Omental fat pad (tissue), 4 donors: ENCODE measurements around the gene FGFR2. TPM values are rescaled to one million over a fixed set of nuclear protein-coding genes. Genes with fewer than 3 reads are reported as not detected.

Experiments
- ATAC-seq: fragments of 150-250 bp; one replicate; pipeline ENCODE4 v1.9.1; 2016; ENCODE audit warnings: mild to moderate bottlenecking, moderate library complexity; ENCODE audit not compliant: low FRiP score
- DNase-seq: peaks from one replicate; pipeline ENCODE4 v3.0.0-alpha.2; 2019; ENCODE audit warnings: low spot score
- total RNA-seq, 4 donors: library from RNA; depleted of rRNA; stranded (reverse); fragments of >200 nt; gene quantifications; one replicate each; pipeline ENCODE4 v1.1.0, GENCODE V29; 2016
- TF ChIP-seq, protein P1 (sequence below), 3 donors: fragments of 450-650 bp; IDR thresholded peaks; one replicate each; pipeline ENCODE4 v1.5.1; 2016 to 2017; ENCODE audit warnings: antibody characterized with exemption in 3 of 3, mild to moderate bottlenecking in 3 of 3, moderate library complexity in 2 of 3

FGFR2 gene
- total RNA-seq, 4 donors from 2014 or later: 2.0 to 8.4 (median 2.4) TPM

DNA sequence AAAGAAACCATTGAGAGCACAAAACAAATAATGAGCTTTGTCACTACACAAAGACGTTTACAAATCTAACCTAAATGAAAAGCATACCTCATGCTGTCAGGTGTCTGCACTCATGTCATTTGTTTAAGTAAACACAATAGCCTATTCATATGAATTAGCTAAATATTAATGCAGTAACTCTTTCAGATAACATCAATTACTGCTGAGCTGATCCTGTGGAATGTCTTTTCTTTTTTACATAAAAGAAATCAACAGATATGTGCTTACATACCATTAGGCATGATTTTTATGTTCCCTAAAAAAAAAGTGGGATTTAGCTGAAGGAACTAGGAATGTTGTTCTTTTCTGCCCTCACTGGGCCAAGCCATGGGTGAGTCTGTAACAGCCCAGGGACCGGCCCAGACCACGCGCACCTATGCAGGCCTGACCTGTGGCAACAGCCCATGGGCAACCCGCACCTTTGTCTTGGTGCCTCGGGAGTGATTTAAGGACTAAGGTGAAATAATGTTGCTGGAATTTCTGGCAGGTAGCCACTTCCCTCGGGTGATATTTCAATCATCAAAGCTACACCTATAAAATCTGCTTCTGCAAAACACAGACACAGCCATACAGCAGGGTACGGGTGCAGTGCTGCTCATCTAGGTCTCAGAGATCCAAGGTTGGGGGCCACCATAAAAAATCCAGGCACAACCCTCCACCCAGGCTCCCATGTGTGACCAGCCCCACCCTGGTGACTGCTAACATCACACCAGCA, 44.6 kb downstream of the FGFR2 start:
- no peak for ATAC-seq
- TF ChIP-seq, protein P1, sequence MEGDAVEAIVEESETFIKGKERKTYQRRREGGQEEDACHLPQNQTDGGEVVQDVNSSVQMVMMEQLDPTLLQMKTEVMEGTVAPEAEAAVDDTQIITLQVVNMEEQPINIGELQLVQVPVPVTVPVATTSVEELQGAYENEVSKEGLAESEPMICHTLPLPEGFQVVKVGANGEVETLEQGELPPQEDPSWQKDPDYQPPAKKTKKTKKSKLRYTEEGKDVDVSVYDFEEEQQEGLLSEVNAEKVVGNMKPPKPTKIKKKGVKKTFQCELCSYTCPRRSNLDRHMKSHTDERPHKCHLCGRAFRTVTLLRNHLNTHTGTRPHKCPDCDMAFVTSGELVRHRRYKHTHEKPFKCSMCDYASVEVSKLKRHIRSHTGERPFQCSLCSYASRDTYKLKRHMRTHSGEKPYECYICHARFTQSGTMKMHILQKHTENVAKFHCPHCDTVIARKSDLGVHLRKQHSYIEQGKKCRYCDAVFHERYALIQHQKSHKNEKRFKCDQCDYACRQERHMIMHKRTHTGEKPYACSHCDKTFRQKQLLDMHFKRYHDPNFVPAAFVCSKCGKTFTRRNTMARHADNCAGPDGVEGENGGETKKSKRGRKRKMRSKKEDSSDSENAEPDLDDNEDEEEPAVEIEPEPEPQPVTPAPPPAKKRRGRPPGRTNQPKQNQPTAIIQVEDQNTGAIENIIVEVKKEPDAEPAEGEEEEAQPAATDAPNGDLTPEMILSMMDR (IDR thresholded peaks at IDR 0.05): no peak
- no peak for DNase-seq

DNA sequence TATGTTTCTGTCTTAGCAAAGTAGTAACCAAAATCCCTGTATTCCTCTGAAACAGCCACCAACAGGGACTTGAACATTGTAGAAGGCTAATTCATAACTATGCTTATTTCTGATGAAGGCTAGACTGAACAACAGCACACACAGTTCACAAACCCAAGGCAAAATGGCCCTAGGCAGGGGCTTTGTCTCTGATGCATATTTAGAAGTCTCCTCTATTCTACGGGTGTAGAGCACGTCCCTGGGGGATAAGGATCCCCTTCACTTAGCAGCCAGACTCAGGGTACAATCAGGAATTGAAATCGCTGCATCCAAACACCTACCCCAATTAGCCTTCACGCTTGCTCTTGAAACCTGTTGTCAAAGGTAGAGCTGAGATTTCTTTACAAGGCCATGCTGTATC, 45.5 kb downstream of the FGFR2 start:
- ATAC-seq (no peak), DNase-seq (no peak)
- TF ChIP-seq, protein P1 (IDR thresholded peaks at IDR 0.05): no peak

DNA sequence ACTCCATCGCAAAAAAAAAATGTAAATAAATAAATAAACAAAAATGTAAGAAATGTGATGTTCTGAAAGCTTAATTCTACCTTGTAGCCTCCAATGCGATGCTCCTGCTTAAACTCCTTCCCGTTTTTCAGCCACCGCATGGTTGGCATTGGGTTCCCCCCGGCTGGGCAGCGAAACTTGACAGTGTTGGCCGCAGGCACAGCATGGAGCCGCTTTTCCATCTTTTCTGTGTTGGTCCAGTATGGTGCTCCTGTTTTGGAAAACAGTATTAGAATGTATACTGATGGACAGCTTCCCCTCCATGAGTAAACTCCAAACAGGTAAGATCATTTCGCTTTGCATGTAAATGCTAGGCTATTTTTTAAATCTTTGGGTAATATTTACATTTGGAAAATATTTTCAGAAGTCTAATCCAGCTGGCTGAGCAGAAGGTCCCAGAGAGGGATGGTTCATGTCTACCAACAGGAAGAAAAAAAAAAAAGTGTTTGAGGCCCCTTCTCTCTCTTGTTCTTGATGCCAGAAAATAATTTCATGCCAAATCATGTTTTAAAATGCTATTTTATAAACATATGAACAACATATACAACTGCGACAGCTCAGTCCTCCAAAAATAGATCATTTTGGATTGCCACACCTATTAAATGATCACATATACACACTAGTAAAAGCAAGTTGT, 46.9 kb downstream of the FGFR2 start:
- TF ChIP-seq, protein P1 (IDR thresholded peaks at IDR 0.05): no peak
- ATAC-seq: no peak
- DNase-seq: no peak

DNA sequence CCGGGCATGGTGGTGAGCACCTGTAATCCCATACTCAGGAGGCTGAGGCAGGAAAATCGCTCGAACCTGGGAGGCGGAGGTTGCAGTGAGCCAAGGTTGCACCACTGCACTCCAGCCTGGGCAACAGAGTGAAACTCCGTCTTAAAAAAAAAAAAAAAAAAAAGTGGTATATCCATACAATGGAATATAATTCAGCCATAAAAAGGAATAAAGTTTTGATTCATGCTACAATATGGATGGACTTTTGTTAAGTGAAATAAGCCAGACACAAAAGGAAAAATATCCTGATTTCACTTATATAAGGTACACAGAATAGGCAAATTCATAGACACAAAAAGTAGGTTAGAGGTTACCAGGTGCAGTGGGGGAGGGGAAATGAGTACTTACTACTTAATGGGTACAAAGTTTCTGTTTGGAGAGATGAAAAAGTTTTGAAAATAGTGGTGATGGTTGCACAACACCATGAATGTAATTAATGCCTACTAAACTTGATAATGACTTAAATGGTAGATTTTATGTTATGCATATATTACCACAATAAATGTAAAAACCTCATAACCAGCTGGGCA, 53.9 kb downstream of the FGFR2 start:
- TF ChIP-seq, protein P1 (IDR thresholded peaks at IDR 0.05): no peak
- DNase-seq: no peak

DNA sequence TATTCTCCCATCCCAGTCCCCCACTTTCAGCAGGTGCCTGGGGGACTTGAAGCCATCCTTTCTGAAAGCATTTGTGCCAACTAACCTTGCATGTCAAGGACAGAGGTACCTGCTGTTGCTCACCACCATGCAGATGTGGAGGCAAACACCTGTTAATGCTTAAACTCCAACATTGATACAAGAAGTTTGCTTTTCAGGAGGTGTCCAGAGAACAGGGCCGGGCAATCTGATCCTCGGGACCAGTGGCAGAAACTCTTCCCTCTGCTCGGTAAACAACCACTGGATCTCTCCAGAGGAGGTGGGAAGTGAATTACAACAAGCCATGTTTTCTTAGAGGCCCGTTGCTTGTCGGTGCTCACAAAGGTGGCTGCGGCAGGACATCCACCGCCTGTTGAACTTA, 54.7 kb downstream of the FGFR2 start:
- ATAC-seq (no peak), DNase-seq (no peak)

More for the DNA sequence above, 53.9 kb downstream of the FGFR2 start:
- ATAC-seq: no peak

DNA sequence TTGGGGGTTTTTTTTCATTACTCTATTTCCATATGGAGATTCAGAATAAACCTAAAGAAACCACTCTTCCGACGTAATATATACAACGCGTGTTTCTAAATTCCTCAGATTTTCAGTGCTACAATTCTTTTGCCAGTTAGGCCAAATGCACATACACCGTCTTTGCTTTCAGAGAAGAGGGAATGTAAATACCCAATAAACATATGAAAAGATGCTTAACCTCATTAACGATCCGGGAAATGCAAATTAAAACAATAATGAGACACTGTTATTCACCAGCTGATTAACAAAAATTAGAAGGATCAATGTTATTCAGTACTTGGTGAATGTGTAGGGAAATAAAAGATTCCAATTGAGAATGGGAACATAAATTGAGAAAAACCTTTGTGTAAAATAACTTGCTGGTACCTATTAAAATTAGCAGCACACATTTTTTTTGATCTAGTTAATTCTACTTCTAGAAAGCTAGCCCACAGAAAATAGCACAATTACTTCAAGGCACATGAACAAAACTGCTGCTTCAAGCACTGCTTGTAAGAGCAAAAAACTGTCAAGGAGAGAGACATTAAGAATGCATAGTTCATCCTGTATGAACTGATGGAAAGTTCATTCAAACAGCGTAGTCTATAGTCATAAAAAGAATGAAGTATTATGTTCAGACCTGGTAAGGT, 56.7 kb downstream of the FGFR2 start:
- no peak for DNase-seq
- no peak for ATAC-seq
- TF ChIP-seq, protein P1 (IDR thresholded peaks at IDR 0.05): no peak

More for the DNA sequence above, 54.7 kb downstream of the FGFR2 start:
- TF ChIP-seq, protein P1 (IDR thresholded peaks at IDR 0.05): no peak
